ENCODE data around the gene COQ4.

GRCh38 chr9:128369024-128369706, 46.5 kb downstream of the COQ4 start:
- TF ChIP-seq POLR2AphosphoS5 (IDR thresholded peaks at IDR 0.05) = no peak
- no peak for TF ChIP-seq CTCF (IDR thresholded peaks at IDR 0.05)
- no peak for TF ChIP-seq POLR2A (IDR thresholded peaks at IDR 0.05)
